Measurements from ENCODE around the gene RELL1. TPM values are rescaled to one million over a fixed set of nuclear protein-coding genes. Genes with fewer than 3 reads are reported as not detected.

RELL1 gene
- total and polyA plus RNA-seq, 10 of the 15 experiments (the other 5 are each of a cell fraction or from before 2014, with no cell fraction given): 0.20 to 10.9 (median 3.9) TPM

DNA sequence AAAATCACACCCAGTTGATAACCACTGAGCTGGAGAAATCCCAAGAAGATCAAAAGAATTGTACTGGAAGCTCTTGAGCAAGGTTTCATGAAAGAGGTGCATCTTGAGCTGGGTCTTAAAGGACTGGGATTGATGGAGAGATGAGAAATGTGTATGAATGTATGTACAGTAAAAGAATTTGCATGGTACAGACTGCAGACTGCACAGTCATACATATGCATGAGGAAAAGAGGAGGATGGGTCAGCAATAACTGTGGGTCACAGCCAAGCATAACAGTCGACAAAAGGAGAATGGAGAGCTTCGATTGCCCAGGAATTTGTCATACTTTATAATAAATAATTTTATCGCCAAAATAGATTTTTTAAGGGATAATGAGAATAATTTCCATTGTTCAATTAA, 4.8 kb upstream of the RELL1 start (continued):
- no peak for TF ChIP-seq IKZF2 (IDR thresholded peaks at IDR 0.05)
- TF ChIP-seq TBL1XR1 (IDR thresholded peaks at IDR 0.05; ENCODE audit: low read depth, low read length): no peak

DNA sequence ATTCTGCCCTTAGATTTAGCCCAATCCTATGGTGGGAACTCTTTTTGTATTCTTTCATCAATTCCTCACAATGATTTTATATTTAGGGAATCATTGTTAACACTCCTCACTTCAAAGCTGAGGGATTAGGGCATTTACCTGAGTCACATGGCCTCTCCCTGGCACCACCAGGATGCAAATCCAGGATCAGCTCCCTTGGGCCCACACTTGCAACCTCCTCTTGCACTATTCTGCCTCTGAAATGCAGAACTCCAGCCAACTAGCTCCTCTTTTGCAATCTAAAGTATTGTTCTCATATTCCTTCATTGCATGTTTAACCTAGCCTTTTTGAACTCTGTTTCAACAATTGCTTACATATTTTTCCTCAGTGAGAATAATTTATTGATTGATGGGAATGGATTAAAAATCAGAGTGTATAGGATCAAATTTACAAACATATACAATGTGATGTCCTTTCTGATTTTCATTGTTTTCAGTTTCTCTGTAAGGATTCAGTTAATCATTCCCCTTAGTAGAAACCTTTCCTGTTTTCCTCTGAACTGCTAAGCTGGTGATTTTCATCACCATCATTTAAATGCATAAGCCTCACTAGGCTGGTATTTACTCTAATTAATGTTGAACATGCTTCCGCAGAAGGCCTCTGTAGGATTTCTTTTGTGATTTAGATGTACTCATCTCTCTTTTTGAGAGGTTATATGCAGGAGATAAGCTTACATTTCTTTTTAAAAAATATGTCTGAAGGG, 3.3 kb upstream of the RELL1 start:
- BruUV-seq (replicated peaks): no TSS peak
- 95% methylated on average over 1 of the region's 1 CpG for WGBS (ENCODE audit: insufficient coverage, insufficient replicate concordance, low lambda C conversion rate, missing lambda C conversion rate)
- Histone ChIP-seq H3K4me3 (no peak overlapping the region), H3K79me2 (ENCODE audit: control insufficient read depth, insufficient read depth, low read length) (peaks cover 14% of the 10 kb centered on the region), H3K9me3 (replicated peaks; ENCODE audit: control insufficient read depth, insufficient read depth, low read length) (no peaks in the 10 kb centered on the region; the same call in 2 of the 3 replicates), H4K20me1 (ENCODE audit: control insufficient read depth, insufficient read depth) (no peaks in the 10 kb centered on the region), H3K9ac (ENCODE audit: control insufficient read depth, insufficient read depth, low read length) (no peak overlapping the region), H3K36me3 (ENCODE audit: control insufficient read depth in 2 of 2, insufficient read depth in 2 of 2, low read length in 1 of 2) (no peaks in the 10 kb centered on the region), H3K27me3 (replicated peaks in 1 of 2; ENCODE audit: control insufficient read depth in 2 of 2, insufficient read depth in 2 of 2, low read length in 1 of 2) (no peaks in the 10 kb centered on the region), H2AFZ (ENCODE audit: control insufficient read depth, low read depth, low read length) (no peak overlapping the region), H3K4me1 (ENCODE audit: control insufficient read depth, insufficient read depth, low read length) (peaks cover 5% of the 10 kb centered on the region; the same call in 1 of the 2 replicates), H3K4me2 (ENCODE audit: control insufficient read depth, insufficient read depth) (no peak overlapping the region), H3K27ac (ENCODE audit: control insufficient read depth, insufficient read depth) (no peak overlapping the region)
- ATAC-seq (no peak), FAIRE-seq (no peak), DNase-seq (ENCODE audit: low read depth, low spot score) (no peak)
- CTCF ChIA-PET: interaction anchor here (1.4 to 1.5 kb wide), 2 partner anchors 52 to 87 kb away, joined by 4 to 6 read pairs; no protein-coding TSS in a partner anchor
- intact Hi-C loops (cut with micrococcal nuclease; ENCODE audit: unreplicated experiment): no loop called here
- no peak for TF ChIP-seq CEBPB (IDR thresholded peaks at IDR 0.05; ENCODE audit: borderline replicate concordance in 1 of 2, low read depth in 2 of 2, low read length in 2 of 2)
- no peak for TF ChIP-seq SMAD5 (IDR thresholded peaks at IDR 0.05; ENCODE audit: low read depth)
- TF ChIP-seq, protein P1, sequence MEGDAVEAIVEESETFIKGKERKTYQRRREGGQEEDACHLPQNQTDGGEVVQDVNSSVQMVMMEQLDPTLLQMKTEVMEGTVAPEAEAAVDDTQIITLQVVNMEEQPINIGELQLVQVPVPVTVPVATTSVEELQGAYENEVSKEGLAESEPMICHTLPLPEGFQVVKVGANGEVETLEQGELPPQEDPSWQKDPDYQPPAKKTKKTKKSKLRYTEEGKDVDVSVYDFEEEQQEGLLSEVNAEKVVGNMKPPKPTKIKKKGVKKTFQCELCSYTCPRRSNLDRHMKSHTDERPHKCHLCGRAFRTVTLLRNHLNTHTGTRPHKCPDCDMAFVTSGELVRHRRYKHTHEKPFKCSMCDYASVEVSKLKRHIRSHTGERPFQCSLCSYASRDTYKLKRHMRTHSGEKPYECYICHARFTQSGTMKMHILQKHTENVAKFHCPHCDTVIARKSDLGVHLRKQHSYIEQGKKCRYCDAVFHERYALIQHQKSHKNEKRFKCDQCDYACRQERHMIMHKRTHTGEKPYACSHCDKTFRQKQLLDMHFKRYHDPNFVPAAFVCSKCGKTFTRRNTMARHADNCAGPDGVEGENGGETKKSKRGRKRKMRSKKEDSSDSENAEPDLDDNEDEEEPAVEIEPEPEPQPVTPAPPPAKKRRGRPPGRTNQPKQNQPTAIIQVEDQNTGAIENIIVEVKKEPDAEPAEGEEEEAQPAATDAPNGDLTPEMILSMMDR (IDR thresholded peaks at IDR 0.05 in 2 of 3, conservative IDR thresholded peaks at IDR 0.05 in 1 of 3; ENCODE audit: control insufficient read depth in 2 of 3, extremely low read depth in 1 of 3, insufficient read depth in 1 of 3, low read depth in 3 of 3, low read length in 3 of 3): no peak
- TF ChIP-seq ASH2L (IDR thresholded peaks at IDR 0.05; ENCODE audit: borderline replicate concordance, low read depth): no peak
- TF ChIP-seq NFXL1 (IDR thresholded peaks at IDR 0.05; ENCODE audit: borderline replicate concordance): no peak
- SMC1A ChIA-PET (ENCODE audit: uncharacterized antibody, unreplicated experiment): interaction anchor here (0.7 to 1.2 kb wide), 2 partner anchors 28 to 31 kb away, joined by 3 read pairs; no protein-coding TSS in a partner anchor
- in situ Hi-C loops (cut with MboI): no loop called here
- POLR2A ChIA-PET: no interaction called here
- RAD21 ChIA-PET (ENCODE audit: unreplicated experiment): no interaction called here
